Measurements from ENCODE around the gene TOPBP1. TPM values are rescaled to one million over a fixed set of nuclear protein-coding genes. Genes with fewer than 3 reads are reported as not detected.

Gene TOPBP1
- total and polyA plus RNA-seq, 2 of the 8 experiments (the other 6 are each of a cell fraction or from before 2014, with no cell fraction given) = 19.7 to 35.9 TPM

DNA sequence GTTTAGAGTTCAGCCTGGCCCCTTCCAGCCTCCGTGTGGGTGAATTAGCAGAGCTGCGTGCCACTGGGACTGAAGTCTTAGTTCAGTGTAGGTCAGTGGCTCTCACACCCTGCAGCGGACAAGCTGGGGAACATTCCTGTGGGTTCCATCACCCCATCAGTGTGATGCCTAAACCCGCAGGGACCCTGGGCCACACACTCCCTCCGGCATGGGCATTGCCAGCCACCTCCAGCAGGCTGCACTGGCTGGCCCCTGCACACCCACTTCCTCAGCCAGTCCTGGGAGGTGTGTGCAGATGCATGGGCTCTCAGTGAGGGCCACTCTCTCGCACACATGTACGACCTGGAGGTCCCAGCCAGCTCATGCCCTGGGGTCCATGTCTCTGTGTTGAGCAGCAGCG, 32.1 kb upstream of the TOPBP1 start:
- H4K5ac ChIP-seq (ENCODE audit: insufficient read length, low read depth, low read length) = no peak overlapping the region
- POLR2A ChIA-PET (ENCODE audit: partially characterized antibody) = interaction anchor here (0.7 kb wide), 1 partner anchor 11 kb away, joined by 3 read pairs; no protein-coding TSS in a partner anchor
- no peak overlapping the region for H2BK120ac ChIP-seq (replicated peaks; ENCODE audit: low read depth, low read length)
- H3K4me1 ChIP-seq (replicated peaks in 1 of 4; ENCODE audit: control insufficient read depth in 3 of 4, insufficient read depth in 4 of 4, low read length in 3 of 4) = no peaks in the 10 kb centered on the region
- H2BK20ac ChIP-seq (ENCODE audit: low read length) = no peak overlapping the region
- no peak overlapping the region for H3K4me2 ChIP-seq (ENCODE audit: insufficient read depth in 1 of 2, low read depth in 2 of 2, low read length in 2 of 2)
- DNase-seq (ENCODE audit: low read depth in 1 of 2, low spot score in 2 of 2) (no peak), FAIRE-seq (no peak)
- H3K18ac ChIP-seq (ENCODE audit: extremely low read depth, low read length) = no peak overlapping the region
- H2BK12ac ChIP-seq (ENCODE audit: low read depth, low read length) = no peak overlapping the region
- H3K4ac ChIP-seq (replicated peaks; ENCODE audit: insufficient read length, low read depth, low read length) = no peak overlapping the region
- 96% methylated on average over 8 of the region's 8 CpGs; no CpG with 5 or more reads in 1 of the 2 experiments for WGBS, 2 experiments (ENCODE audit: extremely low coverage in 1 of 2, insufficient coverage in 1 of 2, insufficient read length in 1 of 2, insufficient replicate concordance in 2 of 2, low coverage in 1 of 2, low lambda C conversion rate in 2 of 2, missing lambda C conversion rate in 1 of 2)
- H3K9ac ChIP-seq (replicated peaks in 1 of 4; ENCODE audit: extremely low read depth in 1 of 4, low read depth in 3 of 4, low read length in 3 of 4) = no peak overlapping the region
- no peaks in the 10 kb centered on the region for H4K20me1 ChIP-seq (replicated peaks in 1 of 2; ENCODE audit: control insufficient read depth in 1 of 2, insufficient read depth in 2 of 2, low read length in 2 of 2)
- H3K79me2 ChIP-seq (ENCODE audit: control insufficient read depth in 1 of 2, insufficient read depth in 2 of 2, low read length in 2 of 2) = no peaks in the 10 kb centered on the region
- H3K36me3 ChIP-seq (ENCODE audit: control insufficient read depth in 2 of 4, insufficient read depth in 4 of 4, low read length in 3 of 4) = no peaks in the 10 kb centered on the region
- H2BK15ac ChIP-seq (ENCODE audit: low read length) = no peak overlapping the region
- no peak overlapping the region for H2AK5ac ChIP-seq (ENCODE audit: low read depth, low read length)
- H4K8ac ChIP-seq (ENCODE audit: extremely low read depth, insufficient read depth, low read length) = 0 out of 2 replicates have a peak overlapping the region, but pooled peaks have one; percentile 62
- H2AFZ ChIP-seq (ENCODE audit: low read length) = no peak overlapping the region
- H3K27ac ChIP-seq (ENCODE audit: low read depth, low read length) = no peak overlapping the region
- H3K4me3 ChIP-seq (ENCODE audit: extremely low read depth in 1 of 4, insufficient read depth in 2 of 4, low read depth in 3 of 4, low read length in 4 of 4) = no peak overlapping the region
- no peak overlapping the region for H3K56ac ChIP-seq (replicated peaks; ENCODE audit: insufficient read length, low read depth, low read length)
- no peak overlapping the region for H3K23ac ChIP-seq (ENCODE audit: insufficient read length)
- H2BK5ac ChIP-seq (ENCODE audit: low read depth, low read length) = no peak overlapping the region
- H3K23me2 ChIP-seq (ENCODE audit: low read depth, low read length) = no peaks in the 10 kb centered on the region
- H3K27me3 ChIP-seq (replicated peaks in 1 of 4; ENCODE audit: control insufficient read depth in 3 of 4, extremely low read depth in 1 of 4, insufficient read depth in 3 of 4, low read length in 3 of 4) = no peaks in the 10 kb centered on the region
- H3K14ac ChIP-seq (ENCODE audit: insufficient read length) = no peak overlapping the region
- no peaks in the 10 kb centered on the region for H3K9me3 ChIP-seq (ENCODE audit: insufficient read depth in 2 of 2, low read depth in 1 of 2, low read length in 1 of 2)
- no peaks in the 10 kb centered on the region for H3K79me1 ChIP-seq (ENCODE audit: low read depth, low read length)
- CTCF ChIA-PET (ENCODE audit: partially characterized antibody) = interaction anchor here (0.6 to 1.6 kb wide), 5 partner anchors 12 to 924 kb away, joined by 3 to 4 read pairs (median 3); no protein-coding TSS in a partner anchor
- no peak overlapping the region for H4K91ac ChIP-seq (replicated peaks; ENCODE audit: insufficient read length, low read length)
- TF ChIP-seq CBX8 (IDR thresholded peaks at IDR 0.05; ENCODE audit: borderline replicate concordance, low read depth, low read length) = no peak

Data from H1 (cell line).